Astrocyte (in vitro differentiated cells and primary cell): ENCODE results near the gene TLCD2. TPM values are rescaled to one million over a fixed set of nuclear protein-coding genes. Genes with fewer than 3 reads are reported as not detected.
"Not testable (repeated sequence)": the region's sequence is repeated elsewhere in the genome, so short reads cannot be mapped to it uniquely, and the experiment has no call there.

ENCODE experiments used
- DNase-seq: peaks from one replicate; pipeline ENCODE4 v3.0.0-alpha.2; 2010; ENCODE audit warnings: low read depth
- FAIRE-seq: peaks from 2 replicates; lab custom pipeline; 2011; peaks lifted over from hg19 to GRCh38; lab: Jason Lieb, UNC
- H2AFZ ChIP-seq: 2 replicates; pipeline ENCODE4 v1.6.0; 2012; ENCODE audit warnings: low read depth, low read length, inconsistent platforms
- H3K27ac ChIP-seq: 2 replicates; pipeline ENCODE4 v1.5.1; 2011; ENCODE audit warnings: low read depth, low read length, inconsistent platforms
- H3K27me3 ChIP-seq: 2 replicates; pipeline ENCODE4 v1.6.0; 2011; ENCODE audit warnings: low read length, inconsistent platforms; ENCODE audit not compliant: insufficient read depth
- H3K36me3 ChIP-seq: 2 replicates; pipeline ENCODE4 v1.5.1; 2011; ENCODE audit warnings: low read length, inconsistent platforms; ENCODE audit not compliant: insufficient read depth
- H3K4me1 ChIP-seq: 2 replicates; pipeline ENCODE4 v1.5.1; 2011; ENCODE audit warnings: low read length, inconsistent platforms; ENCODE audit not compliant: insufficient read depth
- H3K4me2 ChIP-seq: 2 replicates; pipeline ENCODE4 v1.6.0; 2012; ENCODE audit warnings: low read length, inconsistent platforms
- H3K4me3 ChIP-seq: 2 replicates; pipeline ENCODE4 v1.5.1; 2011; ENCODE audit warnings: low read depth, mild to moderate bottlenecking, low read length, inconsistent platforms; ENCODE audit not compliant: insufficient read depth
- H3K79me2 ChIP-seq: 2 replicates; pipeline ENCODE4 v1.6.0; 2012; ENCODE audit warnings: mild to moderate bottlenecking, low read length, inconsistent platforms; ENCODE audit not compliant: insufficient read depth
- H3K9ac ChIP-seq: 2 replicates; pipeline ENCODE4 v1.6.0; 2012; ENCODE audit warnings: mild to moderate bottlenecking, low read length, inconsistent platforms
- H3K9me3 ChIP-seq: 2 replicates; pipeline ENCODE4 v1.5.1; 2012; ENCODE audit warnings: low read depth, mild to moderate bottlenecking, low read length, inconsistent platforms; ENCODE audit not compliant: insufficient read depth
- H4K20me1 ChIP-seq: 2 replicates; pipeline ENCODE4 v1.6.0; 2012; ENCODE audit warnings: low read length, inconsistent platforms; ENCODE audit not compliant: insufficient read depth
- H3K27ac Mint-ChIP-seq: one replicate; pipeline ENCODE4 v1.8.0; 2021; ENCODE audit warnings: mild to moderate bottlenecking, mixed read lengths; ENCODE audit not compliant: unreplicated experiment
- H3K27me3 Mint-ChIP-seq: one replicate; pipeline ENCODE4 v1.8.0; 2021; ENCODE audit warnings: low read depth, mixed read lengths; ENCODE audit not compliant: unreplicated experiment
- H3K36me3 Mint-ChIP-seq: one replicate; pipeline ENCODE4 v1.8.0; 2021; ENCODE audit warnings: low read depth, mixed read lengths; ENCODE audit not compliant: unreplicated experiment
- H3K4me1 Mint-ChIP-seq: one replicate; pipeline ENCODE4 v1.8.0; 2021; ENCODE audit warnings: low read depth, mixed read lengths; ENCODE audit not compliant: unreplicated experiment
- H3K4me3 Mint-ChIP-seq: one replicate; pipeline ENCODE4 v1.8.0; 2021; ENCODE audit warnings: mild to moderate bottlenecking, moderate library complexity, mixed read lengths; ENCODE audit not compliant: unreplicated experiment
- H3K9me3 Mint-ChIP-seq: one replicate; pipeline ENCODE4 v1.8.0; 2021; ENCODE audit warnings: mild to moderate bottlenecking, mixed read lengths; ENCODE audit not compliant: unreplicated experiment
- EZH2 ChIP-seq: IDR thresholded peaks from 2 replicates; pipeline ENCODE4 v1.6.1; 2012; ENCODE audit warnings: mild to moderate bottlenecking, low read length, inconsistent platforms; ENCODE audit not compliant: insufficient read depth
- total RNA-seq: library from RNA; stranded (reverse); gene quantifications from 2 replicates; pipeline ENCODE4 v1.2.1, GENCODE V29; 2021
- TF ChIP-seq, protein P1 (sequence below): IDR thresholded peaks from 2 replicates; pipeline ENCODE4 v1.5.1; 2011; ENCODE audit warnings: low read depth, mild to moderate bottlenecking, inconsistent platforms, low read length, moderate library complexity; ENCODE audit not compliant: insufficient read depth

Gene TLCD2
- total RNA-seq, 1 donor from 2014 or later, result 6.0 TPM

DNA sequence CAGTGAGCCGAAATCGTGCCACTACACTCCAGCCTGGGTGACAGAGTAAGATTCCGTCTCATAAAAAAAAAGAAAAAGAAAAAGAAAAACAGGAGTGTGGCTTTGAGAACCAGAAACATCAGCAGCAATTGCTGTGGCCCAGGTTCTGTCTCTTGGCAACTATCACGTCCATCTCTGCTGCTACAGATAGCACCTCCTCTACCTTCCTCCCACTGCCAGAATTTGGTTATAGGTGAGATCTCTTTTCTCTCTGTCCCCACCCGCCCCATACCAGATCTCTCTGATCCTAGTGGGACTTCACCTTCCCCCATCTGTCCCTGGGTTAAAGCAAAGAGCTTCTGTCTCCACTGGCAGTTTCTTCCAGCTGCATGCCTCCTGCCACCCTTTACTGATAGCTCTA, 3.1 kb downstream of the TLCD2 start:
- no peaks in the 10 kb centered on the region for H3K9me3 Mint-ChIP-seq
- peaks cover 16% of the 10 kb centered on the region for H3K4me1 Mint-ChIP-seq
- Histone ChIP-seq H3K79me2 (peaks cover 16% of the 10 kb centered on the region), H4K20me1 (peaks cover 30% of the 10 kb centered on the region), H2AFZ (no peak overlapping the region), H3K27ac (no peak overlapping the region), H3K4me2 (no peak overlapping the region), H3K36me3 (peaks cover 10% of the 10 kb centered on the region), H3K4me3 (no peak overlapping the region), H3K9me3 (no peaks in the 10 kb centered on the region), H3K4me1 (peaks cover 7% of the 10 kb centered on the region), H3K9ac (no peak overlapping the region), H3K27me3 (no peaks in the 10 kb centered on the region)
- H3K4me3 Mint-ChIP-seq, result no peak overlapping the region
- TF ChIP-seq, protein P1, sequence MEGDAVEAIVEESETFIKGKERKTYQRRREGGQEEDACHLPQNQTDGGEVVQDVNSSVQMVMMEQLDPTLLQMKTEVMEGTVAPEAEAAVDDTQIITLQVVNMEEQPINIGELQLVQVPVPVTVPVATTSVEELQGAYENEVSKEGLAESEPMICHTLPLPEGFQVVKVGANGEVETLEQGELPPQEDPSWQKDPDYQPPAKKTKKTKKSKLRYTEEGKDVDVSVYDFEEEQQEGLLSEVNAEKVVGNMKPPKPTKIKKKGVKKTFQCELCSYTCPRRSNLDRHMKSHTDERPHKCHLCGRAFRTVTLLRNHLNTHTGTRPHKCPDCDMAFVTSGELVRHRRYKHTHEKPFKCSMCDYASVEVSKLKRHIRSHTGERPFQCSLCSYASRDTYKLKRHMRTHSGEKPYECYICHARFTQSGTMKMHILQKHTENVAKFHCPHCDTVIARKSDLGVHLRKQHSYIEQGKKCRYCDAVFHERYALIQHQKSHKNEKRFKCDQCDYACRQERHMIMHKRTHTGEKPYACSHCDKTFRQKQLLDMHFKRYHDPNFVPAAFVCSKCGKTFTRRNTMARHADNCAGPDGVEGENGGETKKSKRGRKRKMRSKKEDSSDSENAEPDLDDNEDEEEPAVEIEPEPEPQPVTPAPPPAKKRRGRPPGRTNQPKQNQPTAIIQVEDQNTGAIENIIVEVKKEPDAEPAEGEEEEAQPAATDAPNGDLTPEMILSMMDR, result no peak
- TF ChIP-seq EZH2, result no peak
- FAIRE-seq, result no peak
- no peaks in the 10 kb centered on the region for H3K27me3 Mint-ChIP-seq
- no peak overlapping the region for H3K27ac Mint-ChIP-seq
- peaks cover 7% of the 10 kb centered on the region for H3K36me3 Mint-ChIP-seq
- no peak for DNase-seq

DNA sequence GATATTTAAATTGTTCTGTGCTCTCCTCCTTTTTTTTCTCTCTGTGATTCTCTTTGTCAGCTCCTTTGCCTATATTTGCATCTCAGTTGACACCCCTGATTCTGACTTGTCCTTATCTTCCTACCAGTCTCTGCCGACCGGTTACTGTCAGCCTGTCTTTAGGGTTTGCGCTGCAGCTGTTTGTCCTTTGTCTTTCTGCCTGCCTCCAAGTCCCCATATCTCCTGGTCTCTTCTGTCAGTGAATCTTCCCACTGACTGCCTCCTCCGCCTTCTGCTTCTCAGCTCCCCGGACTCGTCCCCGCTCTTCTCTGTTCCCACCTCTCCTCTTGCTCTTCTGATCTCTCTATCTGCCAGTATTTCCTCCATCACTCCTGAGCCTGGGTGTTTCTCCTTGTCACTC, 5.2 kb downstream of the TLCD2 start:
- no peak for TF ChIP-seq EZH2
- TF ChIP-seq, protein P1, result no peak
- no peak for FAIRE-seq
- Mint-ChIP-seq H3K27ac (no peak overlapping the region), H3K36me3 (peaks cover 7% of the 10 kb centered on the region), H3K27me3 (no peaks in the 10 kb centered on the region), H3K4me1 (peaks cover 4% of the 10 kb centered on the region), H3K9me3 (no peaks in the 10 kb centered on the region), H3K4me3 (no peak overlapping the region)
- no peaks in the 10 kb centered on the region for H3K27me3 ChIP-seq
- no peak overlapping the region for H3K4me3 ChIP-seq
- no peak overlapping the region for H3K27ac ChIP-seq
- H3K79me2 ChIP-seq, result no peaks in the 10 kb centered on the region
- no peak overlapping the region for H3K9ac ChIP-seq
- H3K36me3 ChIP-seq, result no peaks in the 10 kb centered on the region
- no peak for DNase-seq
- no peaks in the 10 kb centered on the region for H3K9me3 ChIP-seq
- no peak overlapping the region for H2AFZ ChIP-seq
- no peak overlapping the region for H3K4me2 ChIP-seq
- H4K20me1 ChIP-seq, result peaks cover 11% of the 10 kb centered on the region
- H3K4me1 ChIP-seq, result peaks cover 3% of the 10 kb centered on the region

DNA sequence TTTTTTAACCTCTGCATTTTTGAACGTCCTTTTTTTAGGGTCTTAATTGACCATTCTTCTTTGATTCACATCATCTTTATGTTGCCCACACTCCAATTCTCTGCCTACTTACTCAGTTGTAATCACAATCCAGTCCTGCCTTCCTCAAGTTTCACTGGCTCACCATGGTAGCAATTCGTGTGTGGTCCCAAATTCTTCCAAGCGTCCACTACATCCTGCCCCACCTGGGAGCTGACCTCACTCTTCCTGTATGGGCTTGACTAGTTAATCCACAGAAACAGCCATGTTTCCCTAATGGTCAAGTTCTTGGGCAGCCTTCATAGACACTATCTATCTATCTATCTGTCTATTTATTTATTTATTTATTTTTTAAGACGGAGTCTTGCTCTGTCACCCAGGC, 7.1 kb downstream of the TLCD2 start:
- FAIRE-seq (no peak), DNase-seq (no peak)
- Histone ChIP-seq H4K20me1 (peaks cover 11% of the 10 kb centered on the region), H3K9ac (no peak overlapping the region), H3K9me3 (no peaks in the 10 kb centered on the region), H3K4me3 (no peak overlapping the region), H3K27me3 (no peaks in the 10 kb centered on the region), H3K79me2 (no peaks in the 10 kb centered on the region), H3K4me2 (peak overlapping the region; percentile 41), H3K4me1 (peaks cover 3% of the 10 kb centered on the region), H2AFZ (no peak overlapping the region), H3K27ac (no peak overlapping the region), H3K36me3 (no peaks in the 10 kb centered on the region)
- TF ChIP-seq, protein P1, result no peak
- no peak for TF ChIP-seq EZH2
- H3K4me3 Mint-ChIP-seq, result no peak overlapping the region
- peaks cover 4% of the 10 kb centered on the region for H3K4me1 Mint-ChIP-seq
- no peaks in the 10 kb centered on the region for H3K27me3 Mint-ChIP-seq
- no peaks in the 10 kb centered on the region for H3K9me3 Mint-ChIP-seq
- peaks cover 7% of the 10 kb centered on the region for H3K36me3 Mint-ChIP-seq
- H3K27ac Mint-ChIP-seq, result no peak overlapping the region

DNA sequence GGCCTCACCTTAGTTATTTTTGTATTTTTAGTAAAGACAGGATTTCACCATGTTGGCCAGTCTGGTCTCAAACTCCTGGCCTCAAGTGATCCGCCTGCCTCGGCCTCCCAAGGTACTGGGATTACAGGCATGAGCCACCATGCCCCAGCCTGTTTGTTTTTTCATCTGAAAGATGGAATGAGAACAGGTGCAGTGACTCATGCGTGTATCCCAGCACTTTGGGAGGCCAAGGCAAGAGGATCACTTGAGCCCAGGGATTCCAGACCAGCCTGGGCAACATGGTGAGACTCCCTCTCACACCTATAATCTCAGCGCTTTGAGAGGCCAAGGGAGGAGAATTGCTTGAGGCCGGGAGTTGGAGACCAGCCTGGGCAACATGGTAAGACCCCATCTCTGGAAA, 10.3 kb downstream of the TLCD2 start:
- not testable (repeated sequence) for FAIRE-seq, H3K9me3 ChIP-seq, H3K9me3 Mint-ChIP-seq, H3K27me3 Mint-ChIP-seq, H3K4me3 ChIP-seq, H3K4me2 ChIP-seq, H4K20me1 ChIP-seq, H3K36me3 ChIP-seq, H2AFZ ChIP-seq, H3K4me3 Mint-ChIP-seq, H3K27ac ChIP-seq, H3K79me2 ChIP-seq, H3K27me3 ChIP-seq, H3K27ac Mint-ChIP-seq, DNase-seq, H3K4me1 ChIP-seq, H3K36me3 Mint-ChIP-seq, H3K4me1 Mint-ChIP-seq, H3K9ac ChIP-seq
